PC-9 (cell line): ENCODE measurements around the gene NUP42. TPM values are rescaled to one million over a fixed set of nuclear protein-coding genes. Genes with fewer than 3 reads are reported as not detected.

ENCODE experiments used
- BruUV-seq: library from RNA; stranded (reverse); fragments of 400-500 nt; replicated peaks from 2 replicates; lab custom pipeline; 2021; lab: Mats Ljungman, UMichigan
- CTCF ChIA-PET: fragments of 300-600 bp; sonication (Branson Sonifier 250); formaldehyde crosslinking; loops from one replicate; lab custom pipeline; 2022; ENCODE audit warnings: antibody characterized with exemption; lab: Charles Lee
- POLR2A ChIA-PET: fragments of 300-600 bp; sonication (Branson Sonifier 250); formaldehyde crosslinking; loops from one replicate; lab custom pipeline; 2022; ENCODE audit warnings: antibody characterized with exemption; ENCODE audit not compliant: unreplicated experiment; lab: Charles Lee
- DNase-seq, 2 experiments: peaks; one replicate each; pipeline versions ENCODE4 v3.0.0 to v3.0.0-alpha.2; 2015 to 2022; ENCODE audit warnings: mixed read lengths in 1 of 2
- H2AFZ ChIP-seq: fragments of 200-600 bp; sonication (generic); 2 replicates; pipeline ENCODE4 v1.8.1; 2017; ENCODE audit warnings: antibody characterized with exemption
- H3F3A ChIP-seq: fragments of 200-600 bp; sonication (generic); 2 replicates; pipeline ENCODE4 v1.8.1; 2017; ENCODE audit warnings: antibody characterized with exemption, mild to moderate bottlenecking, low read depth; ENCODE audit not compliant: insufficient read depth
- H3K27ac ChIP-seq: fragments of 200-600 bp; sonication (generic); 2 replicates; pipeline ENCODE4 v1.6.1; 2016; ENCODE audit warnings: mixed run types
- H3K27me3 ChIP-seq: fragments of 200-600 bp; sonication (generic); 2 replicates; pipeline ENCODE4 v1.6.1; 2016; ENCODE audit warnings: low read depth, mixed run types; ENCODE audit not compliant: insufficient read depth
- H3K36me3 ChIP-seq: fragments of 200-600 bp; sonication (generic); 2 replicates; pipeline ENCODE4 v1.6.1; 2016; ENCODE audit warnings: low read depth, mixed run types
- H3K4me1 ChIP-seq: fragments of 200-600 bp; sonication (generic); replicated peaks from 2 replicates; pipeline ENCODE4 v1.6.1; 2016; ENCODE audit warnings: mixed run types; ENCODE audit not compliant: insufficient read depth
- H3K4me2 ChIP-seq: fragments of 200-600 bp; sonication (generic); 2 replicates; pipeline ENCODE4 v1.6.1; 2017; ENCODE audit warnings: mixed run types
- H3K4me3 ChIP-seq: fragments of 200-600 bp; sonication (generic); 2 replicates; pipeline ENCODE4 v1.6.1; 2016; ENCODE audit warnings: mixed run types
- H3K79me2 ChIP-seq: fragments of 200-600 bp; sonication (generic); 2 replicates; pipeline ENCODE4 v1.6.1; 2017; ENCODE audit warnings: low read depth, mixed run types
- H3K9me2 ChIP-seq: fragments of 200-600 bp; sonication (generic); 2 replicates; pipeline ENCODE4 v1.8.1; 2017; ENCODE audit warnings: mild to moderate bottlenecking; ENCODE audit not compliant: insufficient read depth
- H3K9me3 ChIP-seq: fragments of 200-600 bp; sonication (generic); 2 replicates; pipeline ENCODE4 v1.8.1; 2016; ENCODE audit warnings: low read depth; ENCODE audit not compliant: insufficient read depth
- H4K20me1 ChIP-seq: fragments of 200-600 bp; sonication (generic); 2 replicates; pipeline ENCODE4 v1.8.1; 2017; ENCODE audit not compliant: insufficient read depth
- CTCF ChIP-seq: fragments of 200-600 bp; sonication (generic); conservative IDR thresholded peaks from 2 replicates; pipeline ENCODE4 v1.6.1; 2017; ENCODE audit warnings: mixed run types, antibody characterized with exemption, mild to moderate bottlenecking, moderate library complexity
- EZH2 ChIP-seq: fragments of 200-600 bp; sonication (generic); IDR thresholded peaks from 2 replicates; pipeline ENCODE4 v1.8.0; 2017; ENCODE audit warnings: antibody characterized with exemption, low read depth
- intact Hi-C: fragments of 100-400 bp; cut with micrococcal nuclease; formaldehyde crosslinking; loops from one replicate; pipeline ENCODE4 v1.10.0; 2022; ENCODE audit not compliant: unreplicated experiment
- total RNA-seq: library from RNA; stranded (reverse); gene quantifications from 2 replicates; pipeline ENCODE4 v1.2.3, GENCODE V29; 2021

NUP42 gene
- total RNA-seq, 1 experiment from 2014 or later: 51.3 TPM

DNA sequence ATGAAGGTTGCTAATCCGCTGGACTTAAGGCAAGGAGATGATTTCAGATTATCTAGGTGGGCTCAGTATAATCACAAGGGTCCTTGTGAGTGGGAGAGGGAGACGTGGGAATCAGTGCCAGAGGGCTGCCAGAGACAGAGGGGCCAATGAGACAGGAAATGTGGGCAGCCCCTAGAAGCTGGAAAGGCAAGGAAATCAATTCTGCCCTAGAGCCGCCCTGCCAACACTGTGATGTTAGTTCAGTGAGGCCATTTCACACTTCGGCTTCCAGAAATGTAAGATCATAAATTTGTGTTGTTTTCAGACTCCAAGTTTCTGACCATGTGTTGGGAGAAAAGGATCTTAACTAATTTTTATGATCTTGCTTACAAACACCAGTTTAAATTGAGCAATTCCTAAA is 61.1 kb downstream of the NUP42 start:
- no peaks in the 10 kb centered on the region for H3K36me3 ChIP-seq
- no peak overlapping the region for H3K27ac ChIP-seq
- H2AFZ ChIP-seq: no peak overlapping the region
- no peak overlapping the region for H3K4me2 ChIP-seq
- peaks cover 19% of the 10 kb centered on the region for H3K4me1 ChIP-seq
- H3K9me3 ChIP-seq: no peaks in the 10 kb centered on the region
- no peak for TF ChIP-seq CTCF
- TF ChIP-seq EZH2: no peak
- no peak for DNase-seq
- no peaks in the 10 kb centered on the region for H3K27me3 ChIP-seq
- 0 out of 2 replicates have a peak, but pooled peaks cover 6% of the 10 kb centered on the region for H3F3A ChIP-seq
- CTCF ChIA-PET: no interaction called here
- no TSS peak for BruUV-seq
- H3K79me2 ChIP-seq: no peaks in the 10 kb centered on the region
- POLR2A ChIA-PET: no interaction called here
- intact Hi-C loops: no loop called here
- H4K20me1 ChIP-seq: no peaks in the 10 kb centered on the region
- H3K4me3 ChIP-seq: no peak overlapping the region
- H3K9me2 ChIP-seq: no peaks in the 10 kb centered on the region

DNA sequence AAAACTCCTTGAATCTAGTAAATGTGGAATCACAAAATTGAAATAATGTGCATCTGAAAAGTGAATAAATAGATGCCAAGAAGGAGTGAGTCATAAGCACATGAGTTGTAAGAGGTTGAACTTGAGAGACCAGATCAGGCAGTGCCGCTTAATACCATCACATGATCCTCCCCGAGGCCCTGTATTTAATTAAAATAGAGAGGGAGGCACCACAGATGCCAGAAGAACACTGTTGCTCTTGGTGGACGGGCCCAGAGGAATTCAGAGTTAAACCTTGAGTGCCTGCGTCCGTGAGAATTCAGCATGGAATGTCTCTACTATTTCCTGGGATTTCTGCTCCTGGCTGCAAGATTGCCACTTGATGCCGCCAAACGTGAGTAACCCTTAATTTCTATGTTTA is 64.7 kb downstream of the NUP42 start, which contains the start of gene GPNMB:
GPNMB (plus strand) TSS at position 221 of the 400 bp plus-strand sequence; CDS start at position 304, 83 bp downstream.
- Histone ChIP-seq H3K9me3 (no peaks in the 10 kb centered on the region), H3K9me2 (no peaks in the 10 kb centered on the region), H3K4me1 (peaks cover 19% of the 10 kb centered on the region), H3K79me2 (no peaks in the 10 kb centered on the region), H3F3A (0 out of 2 replicates have a peak, but pooled peaks cover 6% of the 10 kb centered on the region), H4K20me1 (no peaks in the 10 kb centered on the region), H3K27ac (no peak within 1 kb of the TSS), H3K36me3 (no peaks in the 10 kb centered on the region), H3K4me3 (peak within 1 kb of the TSS; percentile 3; the same call in 1 of the 2 replicates), H3K27me3 (0 out of 2 replicates have a peak, but pooled peaks cover 9% of the 10 kb centered on the region), H3K4me2 (peak within 1 kb of the TSS; percentile 57), H2AFZ (peak within 1 kb of the TSS; percentile 53)
- TF ChIP-seq EZH2 (no peak), CTCF (no peak)
- peak; percentile 60 to 77 for DNase-seq
- CTCF ChIA-PET: interaction anchor here (0.6 to 0.9 kb wide), 2 partner anchors 15 to 27 kb away, joined by 3 read pairs; no protein-coding TSS in a partner anchor
- POLR2A ChIA-PET: interaction anchor here (0.5 to 0.6 kb wide), 2 partner anchors 36 to 122 kb away, joined by 3 to 5 read pairs; no protein-coding TSS in a partner anchor
- intact Hi-C loops: no loop called here
- BruUV-seq: no TSS peak

GRCh38 chr7:23247046-23247602 is 65.3 kb downstream of the NUP42 start:
- H3F3A ChIP-seq: 0 out of 2 replicates have a peak, but pooled peaks cover 6% of the 10 kb centered on the region
- ChIA-PET CTCF (interaction anchor here (0.6 to 1.2 kb wide), 5 partner anchors 11 to 55 kb away, joined by 3 to 5 read pairs (median 3); no protein-coding TSS in a partner anchor), POLR2A (interaction anchor here (0.5 to 0.6 kb wide), 2 partner anchors 35 to 123 kb away, joined by 3 to 5 read pairs; no protein-coding TSS in a partner anchor)
- 0 out of 2 replicates have a peak, but pooled peaks cover 1% of the 10 kb centered on the region for H3K9me3 ChIP-seq
- 0 out of 2 replicates have a peak, but pooled peaks cover 14% of the 10 kb centered on the region for H3K27me3 ChIP-seq
- H4K20me1 ChIP-seq: no peaks in the 10 kb centered on the region
- H3K27ac ChIP-seq: no peak overlapping the region
- H2AFZ ChIP-seq: peak overlapping the region; percentile 53
- intact Hi-C loops: no loop called here
- TF ChIP-seq EZH2 (no peak), CTCF (no peak)
- no peaks in the 10 kb centered on the region for H3K9me2 ChIP-seq
- H3K36me3 ChIP-seq: no peaks in the 10 kb centered on the region
- peak overlapping the region; percentile 3; the same call in 1 of the 2 replicates for H3K4me3 ChIP-seq
- TSS peak; percentile 76 for BruUV-seq
- no peak for DNase-seq
- peaks cover 19% of the 10 kb centered on the region for H3K4me1 ChIP-seq
- H3K79me2 ChIP-seq: no peaks in the 10 kb centered on the region
- H3K4me2 ChIP-seq: peak overlapping the region; percentile 57
